ENCODE data around the gene FXR1.

DNA sequence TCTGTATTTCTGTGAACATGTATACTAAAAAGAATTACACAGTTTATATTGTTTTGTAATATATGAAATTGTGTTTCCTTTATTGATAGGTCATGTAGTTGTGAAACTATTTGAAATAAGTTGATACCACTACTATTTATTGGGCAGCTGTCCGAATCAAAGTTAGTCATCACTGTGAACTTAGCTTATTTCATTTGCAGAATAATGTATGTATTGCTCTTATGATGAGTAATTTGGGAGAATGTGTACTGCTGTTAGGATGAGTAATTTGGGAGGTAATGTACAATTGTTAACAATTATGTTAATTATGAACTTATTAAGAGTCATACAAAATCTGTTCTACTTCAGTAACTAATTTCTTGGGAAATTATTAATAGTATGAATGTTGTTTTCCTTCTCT is 22.2 kb downstream of the FXR1 start:
- TF ChIP-seq ZNF274 (IDR thresholded peaks at IDR 0.05; ENCODE audit: low read depth, low read length) (no peak), SUZ12 (IDR thresholded peaks at IDR 0.05; ENCODE audit: extremely low read depth, insufficient read depth, insufficient read length) (no peak), YY1 (IDR thresholded peaks at IDR 0.05; ENCODE audit: insufficient read depth, insufficient read length) (no peak)

Measured in NT2/D1 (cell line).